HCT116 (cell line): ENCODE results near the gene LRP4. TPM values are rescaled to one million over a fixed set of nuclear protein-coding genes. Genes with fewer than 3 reads are reported as not detected.
A peak's percentile ranks its signal among the peaks of the same experiment; 100 is the strongest.

Experiments
- ATAC-seq: fragments of 200-7000 bp; cut with Tn5 transposase; 2 replicates; pipeline ENCODE4 v1.9.1; 2020; ENCODE audit warnings: mild to moderate bottlenecking, moderate library complexity
- BruUV-seq: library from RNA; stranded (reverse); fragments of 400-500 nt; replicated peaks from 2 replicates; lab custom pipeline; 2021; lab: Mats Ljungman, UMichigan
- CTCF ChIA-PET: fragments of 300-600 bp; sonication (Branson Sonifier 250); formaldehyde crosslinking; loops from one replicate; lab custom pipeline; 2021; ENCODE audit warnings: antibody characterized with exemption; lab: Charles Lee
- POLR2A ChIA-PET: fragments of 300-600, 350-600 bp; sonication (Branson Sonifier 250); formaldehyde crosslinking; loops from one replicate; lab custom pipeline; 2021; ENCODE audit warnings: antibody characterized with exemption; lab: Charles Lee
- RAD21 ChIA-PET, 2 experiments: fragments of 300-600 bp; sonication (Branson Sonifier 250); formaldehyde crosslinking; loops; one replicate each; lab custom pipeline; 2023; ENCODE audit warnings: low total read pairs in 2 of 2; ENCODE audit not compliant: uncharacterized antibody in 2 of 2, unreplicated experiment in 2 of 2, low non-redundant PET in 1 of 2; lab: Charles Lee
- DNase-seq: peaks from one replicate; pipeline ENCODE4 v3.0.0-alpha.2; 2010; ENCODE audit warnings: low read depth, low spot score
- H2AFZ ChIP-seq: fragments of 200-600 bp; shearing (Covaris generic), sonication (generic); 2 replicates; pipeline ENCODE4 v1.6.1; 2017; ENCODE audit warnings: low read depth, mixed run types, mixed read lengths, antibody characterized with exemption, low read length; ENCODE audit not compliant: poor library complexity, severe bottlenecking
- H3K27ac ChIP-seq: 2 replicates; pipeline ENCODE4 v1.5.1; 2012; ENCODE audit warnings: low read depth, low read length
- H3K27me3 ChIP-seq: fragments of 200-600 bp; sonication (generic); 2 replicates; pipeline ENCODE4 v1.6.1; 2016; ENCODE audit warnings: mixed run types, low read length, mixed read lengths; ENCODE audit not compliant: insufficient read depth
- H3K36me3 ChIP-seq, 2 experiments: fragments of 200-500 bp in 1 of 2; fragments of 200-600 bp in 1 of 2; sonication (Bioruptor generic) in 1 of 2; sonication (generic) in 1 of 2; 2 replicates each; pipeline versions ENCODE4 v1.5.1 to v1.6.1; 2014 to 2016; ENCODE audit warnings: low read length in 2 of 2, inconsistent platforms in 1 of 2, mixed read lengths in 1 of 2, mixed run types in 1 of 2; ENCODE audit not compliant: insufficient read depth in 2 of 2, control insufficient read depth in 1 of 2
- H3K4me1 ChIP-seq, 2 experiments: fragments of 200-600 bp in 1 of 2; sonication (generic) in 1 of 2; 2 replicates each; pipeline versions ENCODE4 v1.5.1 to v1.6.1; 2012 to 2017; ENCODE audit warnings: low read length in 2 of 2, inconsistent platforms in 1 of 2, mild to moderate bottlenecking in 1 of 2, mixed read lengths in 1 of 2, mixed run types in 1 of 2, moderate library complexity in 1 of 2; ENCODE audit not compliant: insufficient read depth in 2 of 2, control insufficient read depth in 1 of 2
- H3K4me2 ChIP-seq: fragments of 200-600 bp; sonication (generic); 2 replicates; pipeline ENCODE4 v1.6.1; 2017; ENCODE audit warnings: mixed run types, low read length, mixed read lengths
- H3K4me3 ChIP-seq, 2 experiments: fragments of 200-600 bp in 1 of 2; sonication (generic) in 1 of 2; replicated peaks in 1 of 2; 2 replicates each; pipeline ENCODE4 v1.5.1; 2011 to 2016; ENCODE audit warnings: low read length in 2 of 2, control low read depth in 1 of 2, low read depth in 1 of 2, mild to moderate bottlenecking in 1 of 2, mixed read lengths in 1 of 2, mixed run types in 1 of 2
- H3K79me2 ChIP-seq: fragments of 200-600 bp; sonication (generic); 2 replicates; pipeline ENCODE4 v1.6.1; 2017; ENCODE audit warnings: mild to moderate bottlenecking, mixed run types, low read length, moderate library complexity, mixed read lengths; ENCODE audit not compliant: insufficient read depth
- H3K9ac ChIP-seq: fragments of 200-600 bp; sonication (generic); 2 replicates; pipeline ENCODE4 v1.6.1; 2016; ENCODE audit warnings: low read length, mixed read lengths
- H3K9me2 ChIP-seq: fragments of 200-600 bp; sonication (generic), shearing (Covaris generic); 2 replicates; pipeline ENCODE4 v1.6.1; 2017; ENCODE audit warnings: mixed run types, mild to moderate bottlenecking, moderate library complexity; ENCODE audit not compliant: insufficient read depth
- H3K9me3 ChIP-seq, 2 experiments: fragments of 200-500 bp in 1 of 2; fragments of 200-600 bp in 1 of 2; sonication (Bioruptor generic) in 1 of 2; sonication (generic) in 1 of 2; 2 replicates each; pipeline ENCODE4 v1.6.1; 2014 to 2017; ENCODE audit warnings: low read length in 2 of 2, mixed read lengths in 2 of 2, inconsistent platforms in 1 of 2, low read depth in 1 of 2, mild to moderate bottlenecking in 1 of 2, mixed run types in 1 of 2, moderate library complexity in 1 of 2; ENCODE audit not compliant: control insufficient read depth in 1 of 2, insufficient read depth in 1 of 2
- H4K20me1 ChIP-seq: fragments of 200-600 bp; sonication (generic), shearing (Covaris generic); 2 replicates; pipeline ENCODE4 v1.6.1; 2017; ENCODE audit warnings: mixed run types, mild to moderate bottlenecking, moderate library complexity; ENCODE audit not compliant: insufficient read depth
- CTCF ChIP-seq, 3 experiments: fragments of 200-600 bp in 1 of 3; sonication (generic) in 1 of 3; IDR thresholded peaks in 2 of 3; conservative IDR thresholded peaks in 1 of 3; 2 replicates each; pipeline ENCODE4 v1.5.1; 2012 to 2017; ENCODE audit warnings: low read depth in 2 of 3, low read length in 2 of 3, antibody characterized with exemption in 1 of 3, borderline replicate concordance in 1 of 3, control low read depth in 1 of 3, mild to moderate bottlenecking in 1 of 3, mixed read lengths in 1 of 3, mixed run types in 1 of 3, moderate library complexity in 1 of 3; ENCODE audit not compliant: insufficient read depth in 1 of 3
- EZH2 ChIP-seq: fragments of 200-600 bp; sonication (generic); IDR thresholded peaks from 2 replicates; pipeline ENCODE4 v1.6.1; 2017; ENCODE audit warnings: antibody characterized with exemption, mixed run types
- EZH2phosphoT487 ChIP-seq: fragments of 200-600 bp; IDR thresholded peaks from 2 replicates; pipeline ENCODE4 v1.6.1; 2018; ENCODE audit warnings: antibody characterized with exemption, borderline replicate concordance
- FOSL1 ChIP-seq: IDR thresholded peaks from 2 replicates; pipeline ENCODE4 v1.6.1; 2012; ENCODE audit warnings: low read depth
- JUND ChIP-seq: IDR thresholded peaks from 2 replicates; pipeline ENCODE4 v1.6.1; 2012
- POLR2AphosphoS5 ChIP-seq: IDR thresholded peaks from 2 replicates; pipeline ENCODE4 v1.6.1; 2011; ENCODE audit warnings: mild to moderate bottlenecking, low read depth, low read length, moderate library complexity
- REST ChIP-seq: IDR thresholded peaks from 2 replicates; pipeline ENCODE4 v1.6.1; 2012; ENCODE audit warnings: low read depth
- SIN3A ChIP-seq: IDR thresholded peaks from 2 replicates; pipeline ENCODE4 v1.6.1; 2012; ENCODE audit warnings: low read depth
- ZBTB33 ChIP-seq: IDR thresholded peaks from 2 replicates; pipeline ENCODE4 v1.6.1; 2011; ENCODE audit warnings: mild to moderate bottlenecking, low read length, moderate library complexity; ENCODE audit not compliant: insufficient replicate concordance; ENCODE audit errors: extremely low read depth
- ZNF274 ChIP-seq: fragments of 200-500 bp; sonication (Bioruptor generic); IDR thresholded peaks from 2 replicates; pipeline ENCODE4 v1.6.1; 2014; ENCODE audit warnings: mild to moderate bottlenecking, low read depth, low read length, inconsistent platforms
- intact Hi-C: fragments of 100-400 bp; cut with micrococcal nuclease; formaldehyde crosslinking; loops from 2 replicates; pipeline ENCODE4 v1.10.0; 2022
- total RNA-seq: library from RNA; stranded (reverse); gene quantifications from one replicate; pipeline ENCODE4 v1.2.1, GENCODE V29; 2021; ENCODE audit not compliant: unreplicated experiment

LRP4 gene
- total RNA-seq, 1 experiment from 2014 or later, result 7.4 TPM

GRCh38 chr11:46898396-46899095 lies 19.8 kb downstream of the LRP4 start:
- no peak overlapping the region for H3K9ac ChIP-seq
- 0 out of 4 replicates have a peak, but pooled peaks cover 0 to 5% of the 10 kb centered on the region in 2 experiments for H3K36me3 ChIP-seq
- ChIA-PET POLR2A (no interaction called here), RAD21 (no interaction called here), CTCF (no interaction called here)
- H3K4me2 ChIP-seq, result no peak overlapping the region
- no peaks in the 10 kb centered on the region for H3K9me3 ChIP-seq
- ATAC-seq (0 out of 2 replicates have a peak, but pooled peaks have one; percentile 37), DNase-seq (no peak)
- intact Hi-C loops, result no loop called here
- BruUV-seq, result no TSS peak
- no peak overlapping the region for H3K27ac ChIP-seq
- H3K4me3 ChIP-seq, result no peak overlapping the region
- no peaks in the 10 kb centered on the region for H4K20me1 ChIP-seq
- peaks cover 0 to 2% of the 10 kb centered on the region in 2 experiments; a peak in 2 of 4 replicates for H3K4me1 ChIP-seq
- H3K9me2 ChIP-seq, result no peaks in the 10 kb centered on the region
- no peak overlapping the region for H2AFZ ChIP-seq
- no peaks in the 10 kb centered on the region for H3K79me2 ChIP-seq
- H3K27me3 ChIP-seq, result no peaks in the 10 kb centered on the region
- TF ChIP-seq ZBTB33 (no peak), FOSL1 (no peak), SIN3A (no peak), EZH2phosphoT487 (no peak), REST (no peak), EZH2 (no peak), JUND (no peak), POLR2AphosphoS5 (no peak), ZNF274 (no peak), CTCF (IDR thresholded peaks at IDR 0.05 in 2 of 3, conservative IDR thresholded peaks at IDR 0.05 in 1 of 3; ENCODE audit: borderline replicate concordance in 1 of 3, insufficient read depth in 1 of 3, low read depth in 2 of 3, low read length in 2 of 3) (no peak)
- TF ChIP-seq, all 23 proteins: peak for 0
